NCI-H526 treated with DMSO at 0.1 percent for 48 hours (cell line): Measurements from ENCODE around the gene HPCAL1.

Experiments used
- DNase-seq: peaks from one replicate; lab custom pipeline; 2025; lab: John Stamatoyannopoulos, UW

The HPCAL1 gene

DNA sequence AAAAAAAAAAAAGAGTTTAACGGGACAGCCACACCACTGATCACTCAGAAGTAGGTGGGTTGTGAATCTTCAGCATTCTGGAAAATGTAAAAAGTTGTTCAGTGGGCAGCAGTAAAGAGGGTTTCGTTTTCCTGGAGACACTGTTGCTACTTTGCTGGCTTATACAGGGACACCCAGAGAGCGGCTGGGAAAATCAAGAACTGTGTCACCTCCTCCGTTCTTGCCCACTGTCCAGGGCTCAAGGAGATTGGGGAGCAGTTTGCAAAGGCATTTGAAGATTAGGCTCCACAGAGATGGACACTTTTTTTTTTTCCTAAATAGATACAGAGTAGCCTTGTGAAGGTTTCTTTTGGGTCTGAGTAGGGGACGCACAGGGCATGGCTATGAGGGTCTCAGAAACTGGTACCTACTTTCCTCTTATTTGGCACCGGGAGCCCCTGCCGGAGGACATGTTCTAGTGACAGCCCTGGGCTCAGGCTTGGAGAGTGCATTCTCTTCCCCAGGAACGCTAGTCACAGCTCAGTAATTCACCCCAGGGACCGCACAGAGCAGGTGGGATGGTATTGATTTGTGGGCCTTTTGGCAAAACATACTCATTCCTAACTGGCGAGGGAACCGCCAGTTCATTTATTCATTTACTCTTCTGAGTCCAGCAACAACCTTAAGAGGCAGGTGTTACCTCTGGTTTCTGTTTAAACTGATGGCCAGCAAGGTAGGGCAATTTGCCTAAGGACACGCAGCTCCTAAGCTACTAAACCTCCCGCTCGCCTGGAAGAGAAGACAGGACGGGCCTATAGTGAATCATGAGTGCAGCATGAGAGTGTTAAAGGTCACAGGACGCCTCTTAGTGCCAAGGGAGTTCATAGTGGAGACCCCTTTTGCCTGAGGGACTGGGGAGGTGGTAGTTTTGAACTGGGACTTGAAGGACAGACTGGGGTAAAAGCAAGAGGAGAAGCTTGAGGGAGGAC lies 53.1 kb downstream of the HPCAL1 start:
- peak; percentile 82 for DNase-seq

DNA sequence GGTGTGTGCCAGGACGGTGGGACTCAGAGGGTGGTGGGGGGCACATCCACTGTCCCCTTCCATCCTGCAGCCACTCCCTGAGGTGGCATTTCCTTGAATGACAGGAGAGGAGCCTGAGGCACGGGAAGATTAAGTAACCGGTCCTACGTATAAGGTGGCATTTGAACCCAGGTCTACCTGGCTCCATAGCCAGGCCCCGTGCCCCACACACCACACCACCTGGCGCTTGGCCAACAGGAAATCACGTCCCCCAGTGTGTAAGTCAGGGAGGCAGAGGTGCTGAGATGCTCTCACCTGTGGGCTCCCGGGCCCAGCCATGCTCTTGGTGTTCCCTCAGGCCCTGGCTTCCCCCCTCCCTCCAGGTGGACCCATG lies 53.7 kb downstream of the HPCAL1 start:
- DNase-seq: no peak

DNA sequence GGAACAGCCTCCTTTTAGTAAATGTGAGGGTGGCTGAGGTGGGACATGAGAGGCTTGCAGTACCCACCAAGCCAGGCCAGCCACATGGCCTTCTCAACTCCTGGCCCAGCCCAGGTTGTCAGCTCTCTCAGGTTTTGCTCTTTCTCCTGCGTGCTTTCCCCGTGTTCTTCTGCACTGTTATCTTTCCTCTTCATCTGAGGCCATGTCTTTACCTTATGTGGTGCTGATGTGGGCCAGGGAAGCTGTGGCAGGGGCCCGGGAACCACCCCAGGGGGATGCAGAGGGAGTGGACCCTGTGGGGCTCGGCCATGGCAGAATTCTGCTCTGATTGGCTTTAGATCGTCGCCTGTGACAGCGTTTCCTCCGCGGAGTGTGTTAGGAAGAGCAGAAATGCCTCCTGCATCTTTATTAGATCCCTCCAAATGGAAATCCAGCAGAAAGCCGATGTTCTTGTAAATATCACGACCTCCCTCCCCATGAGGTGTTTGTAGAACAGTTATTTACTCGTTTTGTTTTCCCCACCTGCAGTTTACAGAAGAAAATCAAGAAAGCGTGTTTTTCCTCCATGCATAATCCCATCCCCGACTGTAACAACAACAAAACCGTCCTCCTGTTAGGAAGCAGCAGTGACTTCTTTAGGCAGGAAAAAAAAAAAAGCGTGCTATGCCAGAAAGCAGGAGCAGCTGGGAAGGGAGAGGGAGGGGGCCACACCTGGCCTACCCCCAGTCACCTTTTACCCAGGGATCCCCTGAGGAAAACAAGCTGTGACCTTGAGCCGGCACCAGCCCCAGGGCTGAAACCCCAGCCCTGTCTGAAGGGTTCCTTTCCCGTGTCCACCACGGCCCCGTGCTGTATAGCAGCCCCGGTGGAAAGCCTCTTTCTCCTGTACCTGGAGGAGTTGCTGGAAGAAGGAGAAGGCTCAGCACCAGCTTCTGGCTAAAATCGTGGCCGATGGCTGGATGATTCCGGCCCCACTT lies 54.8 kb downstream of the HPCAL1 start:
- DNase-seq: no peak

DNA sequence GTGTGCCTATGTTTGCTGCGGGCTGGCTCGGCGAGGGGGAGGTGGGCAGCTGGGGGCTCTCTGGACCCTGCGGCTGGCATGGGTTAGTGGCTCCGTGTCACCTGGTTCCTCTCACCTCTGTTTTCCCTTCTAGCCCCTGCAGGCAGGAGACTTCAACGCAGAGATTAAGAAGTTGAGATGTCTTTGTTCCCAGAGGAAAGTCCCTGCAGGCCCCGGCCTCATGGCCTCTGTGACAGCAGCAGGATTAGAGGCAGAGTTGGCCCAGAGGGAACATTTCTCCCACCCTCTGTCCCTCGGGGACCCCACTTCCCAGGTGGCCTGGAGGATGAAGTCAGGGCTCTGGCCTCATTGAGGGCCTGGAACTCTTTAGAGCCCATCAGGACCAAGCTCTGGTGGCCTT lies 56.5 kb downstream of the HPCAL1 start:
- DNase-seq: no peak

- no peak for DNase-seq
Measured at GRCh38 chr2:10359731-10360329, 57.1 kb downstream of the HPCAL1 start.

- DNase-seq: no peak
Measured at GRCh38 chr2:10360460-10360849, 57.8 kb downstream of the HPCAL1 start.

DNA sequence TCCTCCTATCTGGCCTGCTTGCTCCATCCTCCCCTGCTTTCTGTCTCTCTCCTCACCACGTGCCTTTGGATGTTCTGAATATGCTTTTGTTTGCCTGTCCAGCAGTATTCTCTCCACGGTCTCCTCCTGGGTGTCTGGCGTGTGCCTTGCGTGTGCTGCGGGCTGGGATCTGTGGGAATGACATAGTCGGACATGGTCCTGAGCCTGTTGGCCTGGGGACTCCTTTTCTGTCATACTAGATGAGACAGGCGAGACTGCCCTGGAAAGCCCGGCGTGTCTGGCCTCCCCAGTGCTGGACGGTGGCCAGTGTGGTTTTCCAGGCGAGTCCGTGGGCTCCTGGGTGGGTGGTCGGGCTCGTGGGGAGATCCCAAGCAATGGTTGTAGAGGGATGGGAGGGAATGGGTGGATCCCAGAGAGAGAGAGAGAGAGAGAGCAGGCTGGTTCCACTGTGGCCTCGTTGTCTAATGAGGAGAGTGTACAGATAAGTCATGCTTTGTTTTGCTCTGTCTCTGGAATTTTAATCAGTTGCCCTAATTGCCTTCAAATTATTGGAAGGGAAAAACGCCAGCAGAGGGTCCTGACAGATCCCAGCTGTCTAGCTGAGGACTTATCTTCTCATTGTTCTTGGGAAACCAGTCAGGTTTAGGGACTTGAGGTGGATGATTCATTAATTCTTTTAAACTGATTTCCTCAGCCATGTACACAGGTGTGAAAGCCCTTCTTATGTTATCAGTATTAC lies 58.3 kb downstream of the HPCAL1 start:
- DNase-seq: no peak

DNA sequence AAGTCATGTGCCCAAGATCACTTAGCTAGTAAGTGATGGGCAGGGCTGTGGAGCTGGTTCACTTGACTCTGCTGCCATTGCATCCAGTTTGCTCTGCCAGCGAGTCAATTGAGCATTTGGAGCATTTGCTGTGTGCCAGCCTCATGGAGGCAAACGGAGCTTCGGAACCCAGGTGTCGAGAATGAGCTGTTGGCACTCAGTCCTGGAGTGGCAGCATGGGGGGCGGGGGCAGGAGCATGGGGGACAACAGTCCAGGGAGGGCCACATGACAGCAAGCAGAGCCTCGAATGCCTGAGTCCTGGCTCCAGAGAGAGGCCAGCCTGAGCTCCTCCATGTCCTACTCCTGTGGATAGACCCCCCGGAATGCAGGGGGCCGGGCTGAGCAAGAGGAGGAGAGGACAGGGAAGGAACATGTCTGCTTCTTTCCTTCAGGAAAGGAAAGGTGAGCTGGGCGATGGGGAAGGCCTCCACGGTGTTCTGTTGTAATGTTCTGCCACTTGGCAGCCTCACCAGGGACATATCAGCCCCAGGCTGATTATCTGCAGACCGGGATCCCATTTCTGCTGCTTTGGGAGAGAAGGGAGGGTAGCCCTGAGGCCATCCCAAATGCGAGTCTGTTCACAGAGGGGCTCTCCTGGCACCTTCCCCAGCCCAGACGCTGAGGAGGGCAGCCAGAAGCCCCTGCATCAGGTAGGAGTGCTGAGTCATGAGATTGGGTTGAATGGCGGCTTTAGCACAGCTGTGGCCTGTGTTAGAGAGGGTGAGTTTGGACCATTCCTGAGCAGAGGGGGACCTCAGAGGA lies 59.6 kb downstream of the HPCAL1 start:
- no peak for DNase-seq

DNA sequence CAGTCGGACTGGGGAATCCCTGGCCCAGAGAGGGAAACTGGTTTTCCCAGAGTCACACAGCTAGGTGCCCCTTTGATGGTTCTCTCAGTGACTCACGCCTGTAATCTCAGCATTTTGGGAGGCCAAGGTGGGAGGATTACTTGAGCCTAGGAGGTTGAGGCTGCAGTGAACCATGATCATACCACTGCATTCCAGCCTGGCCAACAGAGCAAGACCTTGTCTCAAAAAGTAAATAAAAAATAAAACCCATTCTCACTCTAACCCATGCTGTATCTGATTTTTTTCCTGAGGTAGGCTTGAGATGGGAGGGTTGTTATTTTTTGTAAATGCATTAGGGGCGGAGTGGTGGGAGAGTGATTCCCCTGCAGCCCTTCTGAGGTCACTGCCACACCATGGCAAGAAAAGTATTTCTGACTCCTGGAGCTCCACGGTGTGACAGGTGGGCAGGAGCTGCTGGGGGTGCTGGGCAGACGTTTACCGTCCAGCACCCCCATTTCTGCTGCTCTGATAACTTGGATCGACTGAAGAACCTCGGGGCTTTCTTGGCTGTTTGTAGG lies 60.3 kb downstream of the HPCAL1 start:
- no peak for DNase-seq

DNA sequence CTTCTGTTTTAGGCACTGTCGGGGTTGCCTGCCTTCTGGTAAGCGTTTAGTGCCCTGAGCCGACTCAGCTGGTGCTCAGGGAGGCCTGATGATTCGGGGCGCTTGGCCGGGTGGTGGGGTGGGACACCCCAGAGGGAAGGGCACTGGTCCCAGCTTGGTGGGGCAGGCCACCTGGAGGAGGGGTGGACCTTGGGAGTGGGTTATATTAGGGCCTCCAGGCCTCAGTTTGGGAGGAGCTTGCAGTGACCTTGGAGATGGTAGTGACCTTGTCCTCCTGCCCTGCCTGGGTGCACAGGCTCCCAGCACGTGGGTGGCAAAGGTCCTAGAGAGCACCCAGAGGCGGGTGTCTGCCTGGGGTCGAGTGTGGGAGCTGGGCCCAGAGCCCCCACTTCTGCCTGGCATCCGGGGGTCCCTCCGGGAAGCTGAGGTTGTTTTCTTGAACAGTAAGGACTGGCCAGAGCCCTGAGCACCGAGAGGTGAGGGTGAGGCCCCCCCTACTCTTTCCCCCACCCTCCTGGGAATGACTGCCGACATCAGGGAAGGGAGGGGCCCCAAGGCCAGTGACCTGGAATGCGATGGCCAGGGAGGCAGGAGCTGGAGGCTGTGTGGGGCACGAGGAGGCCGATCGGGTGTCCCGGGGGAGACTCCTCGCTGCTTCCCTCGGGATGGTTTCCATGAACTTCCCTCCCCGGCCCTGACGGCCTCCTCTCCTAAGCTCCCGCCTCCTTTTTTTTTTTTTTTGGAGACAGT lies 61.3 kb downstream of the HPCAL1 start:
- DNase-seq: no peak

GRCh38 chr2:10365412-10365811 lies 62.7 kb downstream of the HPCAL1 start:
- DNase-seq: no peak

- no peak for DNase-seq
Measured at GRCh38 chr2:10366601-10367270, 64.0 kb downstream of the HPCAL1 start.

- no peak for DNase-seq
Measured at GRCh38 chr2:10367472-10368439, 65.1 kb downstream of the HPCAL1 start.

DNA sequence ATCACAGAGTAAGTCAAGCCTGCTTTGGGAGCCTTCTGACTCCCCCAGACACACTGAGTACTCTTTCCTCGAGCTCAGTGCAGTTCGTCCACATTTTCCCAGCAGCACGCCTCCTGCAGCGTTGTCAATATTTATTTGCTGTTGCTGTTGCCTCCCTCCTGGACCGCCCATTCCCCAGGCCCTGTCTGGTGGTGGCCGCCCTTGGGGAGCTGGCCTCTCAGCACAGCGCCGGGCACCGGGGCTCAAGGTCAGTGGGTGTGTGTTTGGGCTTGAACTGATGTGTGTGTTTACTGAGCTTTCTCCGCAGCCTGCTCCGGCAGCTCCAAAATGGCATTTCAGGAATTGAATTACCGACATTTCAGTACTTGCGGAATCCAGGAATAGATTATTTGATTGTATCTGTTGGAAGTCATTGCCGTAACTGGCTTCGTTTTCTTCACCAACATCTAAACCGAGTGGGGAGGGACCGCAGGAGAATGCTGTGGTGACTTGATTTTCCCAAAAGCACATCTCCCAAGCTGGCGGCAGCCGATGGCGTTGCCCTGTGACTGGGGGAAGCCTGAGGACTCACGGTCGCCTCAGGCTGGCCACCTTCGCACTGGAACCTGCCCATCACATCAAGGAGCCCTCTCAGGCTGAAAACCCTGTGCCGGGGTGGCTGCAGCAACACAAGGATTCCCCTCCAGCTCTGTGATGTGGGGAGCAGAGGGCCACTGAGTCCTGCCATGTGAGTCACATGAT lies 66.0 kb downstream of the HPCAL1 start:
- no peak for DNase-seq

GRCh38 chr2:10369269-10370255 lies 66.9 kb downstream of the HPCAL1 start:
- DNase-seq: no peak

DNA sequence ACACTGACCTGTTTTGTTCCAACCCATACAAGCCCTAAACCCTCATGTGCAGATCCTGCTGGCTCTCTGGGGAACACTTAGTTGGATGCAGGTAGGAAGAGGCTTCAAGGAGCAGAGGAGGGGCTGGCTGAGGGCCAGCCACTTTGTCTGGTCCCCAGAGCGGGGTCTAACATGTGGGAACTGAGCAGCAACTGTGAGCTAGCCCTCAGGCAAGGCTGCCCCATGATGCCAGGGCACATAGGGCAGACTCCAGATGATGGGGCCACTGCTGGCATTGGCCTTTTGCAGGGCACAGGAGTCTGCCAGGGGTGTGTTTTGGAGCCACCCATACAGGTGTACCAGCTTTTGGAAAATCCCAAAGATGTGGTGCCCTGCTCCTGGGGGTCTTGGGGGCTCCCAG lies 67.7 kb downstream of the HPCAL1 start:
- DNase-seq: no peak
